GM19397 (cell line): ENCODE measurements around the gene PRPSAP2.
"Not testable (repeated sequence)": the region's sequence is repeated elsewhere in the genome, so short reads cannot be mapped to it uniquely, and the experiment has no call there.

Experiments
- ATAC-seq: cut with Tn5 transposase; IDR thresholded peaks from one replicate; pipeline ENCODE4 v1.9.1; 2021; ENCODE audit warnings: mild to moderate bottlenecking, moderate library complexity; ENCODE audit not compliant: unreplicated experiment

PRPSAP2 gene

GRCh38 chr17:18888766-18889290, 30.9 kb downstream of the PRPSAP2 start:
- ATAC-seq, result no peak

- ATAC-seq, result no peak
Observed at GRCh38 chr17:18889658-18890057, 31.7 kb downstream of the PRPSAP2 start.

- ATAC-seq, result no peak
Observed at GRCh38 chr17:18891541-18891940, 33.6 kb downstream of the PRPSAP2 start.

GRCh38 chr17:18896146-18896545, 38.2 kb downstream of the PRPSAP2 start:
- no peak for ATAC-seq

GRCh38 chr17:18896947-18897346, 39.0 kb downstream of the PRPSAP2 start:
- ATAC-seq, result no peak

GRCh38 chr17:18904482-18904881, 46.6 kb downstream of the PRPSAP2 start:
- no peak for ATAC-seq

- ATAC-seq, result no peak
Observed at GRCh38 chr17:18905226-18905625, 47.3 kb downstream of the PRPSAP2 start.

GRCh38 chr17:18910326-18910725, 52.4 kb downstream of the PRPSAP2 start:
- no peak for ATAC-seq

- no peak for ATAC-seq
Observed at GRCh38 chr17:18910881-18911280, 53.0 kb downstream of the PRPSAP2 start.

GRCh38 chr17:18916816-18917500, 59.0 kb downstream of the PRPSAP2 start:
- ATAC-seq, result no peak

GRCh38 chr17:18917506-18918032, 59.6 kb downstream of the PRPSAP2 start:
- ATAC-seq, result no peak

GRCh38 chr17:18919963-18920362, 62.0 kb downstream of the PRPSAP2 start:
- ATAC-seq, result no peak

GRCh38 chr17:18920911-18921441, 63.0 kb downstream of the PRPSAP2 start:
- no peak for ATAC-seq

- no peak for ATAC-seq
Observed at GRCh38 chr17:18921485-18921884, 63.6 kb downstream of the PRPSAP2 start.

- peak; percentile 66 for ATAC-seq
Observed at GRCh38 chr17:18921912-18922451, 64.1 kb downstream of the PRPSAP2 start.

GRCh38 chr17:18922596-18922995, 64.7 kb downstream of the PRPSAP2 start:
- not testable (repeated sequence) for ATAC-seq

GRCh38 chr17:18925187-18925586, 67.3 kb downstream of the PRPSAP2 start:
- no peak for ATAC-seq

GRCh38 chr17:18928628-18929125, 70.7 kb downstream of the PRPSAP2 start:
- no peak for ATAC-seq

GRCh38 chr17:18932360-18933055, 74.6 kb downstream of the PRPSAP2 start:
- ATAC-seq, result no peak

GRCh38 chr17:18933102-18934058, 75.4 kb downstream of the PRPSAP2 start:
- no peak for ATAC-seq
